Ascending aorta (tissue), 2 donors: Measurements from ENCODE around the gene HTR3E. TPM values are rescaled to one million over a fixed set of nuclear protein-coding genes. Genes with fewer than 3 reads are reported as not detected.
A peak's percentile ranks its signal among the peaks of the same experiment; 100 is the strongest.

ENCODE experiments used
- DNase-seq, 2 donors: peaks; one replicate each; pipeline ENCODE4 v3.0.0-alpha.2; 2019; ENCODE audit warnings: low spot score in 2 of 2
- H3K27ac ChIP-seq, 2 donors: fragments of 200-600 bp; sonication (generic); one replicate each; pipeline ENCODE4 v1.5.1; 2016 to 2017; ENCODE audit warnings: mild to moderate bottlenecking in 1 of 2
- H3K27me3 ChIP-seq: fragments of 200-600 bp; sonication (generic); one replicate; pipeline ENCODE4 v1.5.1; 2017
- H3K36me3 ChIP-seq, 2 donors: fragments of 200-600 bp; sonication (generic); one replicate each; pipeline ENCODE4 v1.5.1; 2016
- H3K4me1 ChIP-seq, 2 donors: fragments of 200-600 bp; sonication (generic); one replicate each; pipeline ENCODE4 v1.5.1; 2016 to 2017; ENCODE audit warnings: mild to moderate bottlenecking in 1 of 2
- H3K4me3 ChIP-seq, 2 donors: fragments of 200-600 bp; sonication (generic); one replicate each; pipeline ENCODE4 v1.5.1; 2016 to 2017; ENCODE audit warnings: mild to moderate bottlenecking in 1 of 2
- H3K9me3 ChIP-seq, 2 donors: fragments of 200-600 bp; sonication (generic); one replicate each; pipeline ENCODE4 v1.5.1; 2016
- CTCF ChIP-seq, 3 experiments: fragments of 200-600 bp in 2 of 3; fragments of 450-650 bp in 1 of 3; sonication (generic) in 2 of 3; IDR thresholded peaks; one replicate each; pipeline ENCODE4 v1.5.1; 2016 to 2019; ENCODE audit warnings: antibody characterized with exemption in 3 of 3, mild to moderate bottlenecking in 1 of 3, moderate library complexity in 1 of 3
- intact Hi-C: fragments of 100-400 bp; cut with DNase I; formaldehyde crosslinking; loops from one replicate; pipeline ENCODE4 v1.15.1; 2023
- total RNA-seq: library from RNA; depleted of rRNA; stranded (reverse); fragments of >200 nt; gene quantifications from one replicate; pipeline ENCODE4 v1.1.0, GENCODE V29; 2016

The HTR3E gene
- total RNA-seq, 1 donor from 2014 or later: not detected

GRCh38 chr3:184156522-184156955, 59.7 kb downstream of the HTR3E start:
- TF ChIP-seq CTCF (IDR thresholded peaks at IDR 0.05): no peak
- peak in 1 of 2 donors; percentile 78 for DNase-seq
- peak overlapping the region; percentile 87 to 89 for H3K27ac ChIP-seq
- no peaks in the 10 kb centered on the region for H3K36me3 ChIP-seq
- intact Hi-C loops: loop anchor here (1.0 to 10.0 kb wide), 6 partner anchors 18 to 1062 kb away; partner anchors contain the start of genes ABCC5, ALG3, AP2M1 and EEF1AKMT4
- peak overlapping the region; percentile 80 to 97 for H3K4me3 ChIP-seq
- H3K4me1 ChIP-seq: peaks cover 18 to 34% of the 10 kb centered on the region in 2 donors
- no peaks in the 10 kb centered on the region for H3K9me3 ChIP-seq
- no peaks in the 10 kb centered on the region for H3K27me3 ChIP-seq

Other genes starting within 250 kb of the HTR3E start
- 14.3 TPM for gene PARL, start 212.2 kb upstream of the HTR3E start, total RNA-seq
- 16.2 TPM for gene ABCC5, start 79.2 kb upstream of the HTR3E start, total RNA-seq
- not detected for gene HTR3D, start 65.3 kb upstream of the HTR3E start, total RNA-seq
- not detected for gene HTR3C, start 44.0 kb upstream of the HTR3E start, total RNA-seq
- 24.7 TPM for gene EIF2B5, start 38.3 kb downstream of the HTR3E start, total RNA-seq
- 36.6 TPM for gene DVL3, start 58.3 kb downstream of the HTR3E start, total RNA-seq
- 101 TPM for gene AP2M1, start 77.8 kb downstream of the HTR3E start, total RNA-seq
- gene ABCF3, start 89.1 kb downstream of the HTR3E start, total RNA-seq: 93.3 TPM
- 0.32 TPM for gene VWA5B2, start 132.5 kb downstream of the HTR3E start, total RNA-seq
- 167 TPM for gene ALG3, start 151.9 kb downstream of the HTR3E start, total RNA-seq
- gene EEF1AKMT4, start 152.6 kb downstream of the HTR3E start, total RNA-seq: 4.8 TPM
- not detected for gene CAMK2N2, start 164.5 kb downstream of the HTR3E start, total RNA-seq
- not detected for gene ECE2, start 179.0 kb downstream of the HTR3E start, total RNA-seq
- gene PSMD2, start 202.2 kb downstream of the HTR3E start, total RNA-seq: 151 TPM
- 192 TPM for gene EIF4G1, start 217.5 kb downstream of the HTR3E start, total RNA-seq
- 47.7 TPM for gene FAM131A, start 240.5 kb downstream of the HTR3E start, total RNA-seq